Forelimb muscle (tissue), 1 donor: ENCODE data around the gene GLYATL1B. TPM values are rescaled to one million over a fixed set of nuclear protein-coding genes. Genes with fewer than 3 reads are reported as not detected.
"Not testable (repeated sequence)": the region's sequence is repeated elsewhere in the genome, so short reads cannot be mapped to it uniquely, and the experiment has no call there.

ENCODE experiments used
- DNase-seq: peaks from one replicate; pipeline ENCODE4 v3.0.0-alpha.2; 2013; ENCODE audit warnings: low read depth
- polyA plus RNA-seq: library from polyadenylated mRNA; unstranded; fragments of 120-200 nt; gene quantifications from one replicate; pipeline ENCODE4 v1.2.1, GENCODE V29; 2013; ENCODE audit not compliant: insufficient read length

GLYATL1B gene
- polyA plus RNA-seq, 1 donor, result not detected

GRCh38 chr11:59095972-59096575 lies 10.0 kb downstream of the GLYATL1B start:
- DNase-seq, result not testable (repeated sequence)

- no peak for DNase-seq
Measured at GRCh38 chr11:59097113-59097708, 11.1 kb downstream of the GLYATL1B start.

- not testable (repeated sequence) for DNase-seq
Measured at GRCh38 chr11:59097938-59098337, 11.8 kb downstream of the GLYATL1B start.

GRCh38 chr11:59102259-59102765 lies 16.2 kb downstream of the GLYATL1B start:
- no peak for DNase-seq

GRCh38 chr11:59106363-59107336 lies 20.5 kb downstream of the GLYATL1B start, which contains the start of gene FAM111B:
Gene FAM111B, plus strand, starts transcription at chr11:59107237. Its CDS starts 2,389 bp downstream, at chr11:59109626.
- DNase-seq, result peak; percentile 82

GRCh38 chr11:59107721-59108120 lies 21.6 kb downstream of the GLYATL1B start:
- not testable (repeated sequence) for DNase-seq

- no peak for DNase-seq
Measured at GRCh38 chr11:59112494-59112893, 26.4 kb downstream of the GLYATL1B start.

GRCh38 chr11:59114344-59114743 lies 28.2 kb downstream of the GLYATL1B start:
- DNase-seq, result no peak

GRCh38 chr11:59115553-59115952 lies 29.4 kb downstream of the GLYATL1B start:
- DNase-seq, result no peak

- DNase-seq, result no peak
Measured at GRCh38 chr11:59117774-59118173, 31.7 kb downstream of the GLYATL1B start.

GRCh38 chr11:59119826-59120225 lies 33.7 kb downstream of the GLYATL1B start:
- DNase-seq, result no peak

GRCh38 chr11:59135648-59136461 lies 49.7 kb downstream of the GLYATL1B start:
- no peak for DNase-seq

- not testable (repeated sequence) for DNase-seq
Measured at GRCh38 chr11:59136551-59136950, 50.4 kb downstream of the GLYATL1B start.

- DNase-seq, result no peak
Measured at GRCh38 chr11:59137190-59137589, 51.1 kb downstream of the GLYATL1B start.

GRCh38 chr11:59138643-59139042 lies 52.5 kb downstream of the GLYATL1B start:
- DNase-seq, result no peak

- DNase-seq, result no peak
Measured at GRCh38 chr11:59141191-59141590, 55.1 kb downstream of the GLYATL1B start.

- no peak for DNase-seq
Measured at GRCh38 chr11:59141673-59142460, 55.8 kb downstream of the GLYATL1B start.

- peak; percentile 70 for DNase-seq
Measured at GRCh38 chr11:59142530-59143507, 56.7 kb downstream of the GLYATL1B start, which contains the start of gene FAM111A. Gene FAM111A, plus strand, starts transcription at chr11:59142856. Its CDS starts 6,017 bp downstream, at chr11:59148873.

GRCh38 chr11:59144096-59144495 lies 58.0 kb downstream of the GLYATL1B start:
- no peak for DNase-seq
